OCI-LY3 (cell line): ENCODE measurements around the gene TOR4A.

ENCODE experiments used
- H2AFZ ChIP-seq: fragments of 200-600, 300-600 bp; shearing (Covaris generic); 2 replicates; pipeline ENCODE4 v1.6.0; 2014; ENCODE audit warnings: antibody characterized with exemption, low read depth, low read length
- H3K27ac ChIP-seq: fragments of 200-600, 300-600 bp; sonication (generic); 2 replicates; pipeline ENCODE4 v1.5.1; 2014; ENCODE audit warnings: mild to moderate bottlenecking, low read length, moderate library complexity, mixed read lengths
- H3K27me3 ChIP-seq: fragments of 200-600, 300-600 bp; sonication (generic); 2 replicates; pipeline ENCODE4 v1.6.1; 2014; ENCODE audit warnings: low read depth, low read length, mixed read lengths
- H3K36me3 ChIP-seq: fragments of 200-600, 300-600 bp; sonication (generic); replicated peaks from 2 replicates; pipeline ENCODE3; 2014; ENCODE audit warnings: low read depth, low read length, mixed read lengths
- H3K4me1 ChIP-seq: fragments of 300-600, 200-600 bp; sonication (generic); 2 replicates; pipeline ENCODE4 v1.6.1; 2014; ENCODE audit warnings: low read length, mixed read lengths
- H3K4me2 ChIP-seq: fragments of 200-600, 300-600 bp; sonication (generic); 2 replicates; pipeline ENCODE4 v1.6.1; 2014; ENCODE audit warnings: low read length, mixed read lengths
- H3K4me3 ChIP-seq: fragments of 300-600, 200-600 bp; sonication (generic); 2 replicates; pipeline ENCODE4 v1.5.1; 2014; ENCODE audit warnings: antibody characterized with exemption, mild to moderate bottlenecking, low read length, moderate library complexity
- H3K79me2 ChIP-seq: fragments of 300-600, 200-600 bp; shearing (Covaris generic); 2 replicates; pipeline ENCODE4 v1.6.1; 2014; ENCODE audit warnings: mild to moderate bottlenecking, low read length, mixed read lengths
- H3K9ac ChIP-seq: fragments of 300-600, 200-600 bp; shearing (Covaris generic); 2 replicates; pipeline ENCODE4 v1.6.0; 2014; ENCODE audit warnings: mild to moderate bottlenecking, low read length, moderate library complexity
- H3K9me3 ChIP-seq: fragments of 200-600, 300-600 bp; shearing (Covaris generic); 2 replicates; pipeline ENCODE4 v1.6.1; 2014; ENCODE audit warnings: low read length, mixed read lengths; ENCODE audit not compliant: insufficient read depth
- H4K20me1 ChIP-seq: fragments of 200-600, 300-600 bp; sonication (generic); 2 replicates; pipeline ENCODE4 v1.6.1; 2016; ENCODE audit warnings: low read length, mixed read lengths; ENCODE audit not compliant: insufficient read depth
- EZH2phosphoT487 ChIP-seq: fragments of 200-600 bp; shearing (Covaris generic); IDR thresholded peaks from 2 replicates; pipeline ENCODE4 v1.6.1; 2018; ENCODE audit warnings: antibody characterized with exemption, mixed run types, low read depth
- TF ChIP-seq, protein P1 (sequence below): fragments of 200-600, 300-600 bp; sonication (generic); IDR thresholded peaks from 2 replicates; pipeline ENCODE4 v1.5.1; 2014; ENCODE audit warnings: antibody characterized with exemption, low read length, low read depth

The TOR4A gene

DNA sequence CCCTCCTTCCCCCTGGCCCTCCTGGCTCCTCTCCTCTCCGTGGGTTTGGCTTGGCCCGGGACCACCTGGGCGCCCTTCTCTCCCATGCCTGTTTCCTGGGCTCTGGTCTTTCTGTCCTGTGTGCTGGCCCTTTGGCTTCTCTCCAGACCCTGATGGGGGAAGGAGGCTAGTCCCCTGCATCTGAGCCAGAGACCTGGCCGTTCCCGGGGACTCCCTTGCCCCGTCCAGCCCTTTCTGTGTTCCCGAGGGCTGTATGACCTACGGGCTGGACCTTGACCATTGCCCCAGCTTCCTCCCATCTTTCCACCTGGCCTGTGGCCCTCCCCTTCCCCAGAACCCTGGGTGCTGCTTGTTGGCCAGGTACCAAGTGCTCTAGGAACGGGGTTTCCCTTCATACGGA is 14.0 kb upstream of the TOR4A start:
- Histone ChIP-seq H2AFZ (no peak overlapping the region), H3K9ac (no peak overlapping the region), H3K4me2 (no peak overlapping the region), H3K36me3 (peaks cover 26% of the 10 kb centered on the region), H3K4me3 (no peak overlapping the region), H3K4me1 (no peaks in the 10 kb centered on the region), H4K20me1 (no peaks in the 10 kb centered on the region), H3K79me2 (0 out of 2 replicates have a peak, but pooled peaks cover 3% of the 10 kb centered on the region), H3K9me3 (no peaks in the 10 kb centered on the region), H3K27me3 (no peaks in the 10 kb centered on the region), H3K27ac (no peak overlapping the region)
- no peak for TF ChIP-seq EZH2phosphoT487
- TF ChIP-seq, protein P1, sequence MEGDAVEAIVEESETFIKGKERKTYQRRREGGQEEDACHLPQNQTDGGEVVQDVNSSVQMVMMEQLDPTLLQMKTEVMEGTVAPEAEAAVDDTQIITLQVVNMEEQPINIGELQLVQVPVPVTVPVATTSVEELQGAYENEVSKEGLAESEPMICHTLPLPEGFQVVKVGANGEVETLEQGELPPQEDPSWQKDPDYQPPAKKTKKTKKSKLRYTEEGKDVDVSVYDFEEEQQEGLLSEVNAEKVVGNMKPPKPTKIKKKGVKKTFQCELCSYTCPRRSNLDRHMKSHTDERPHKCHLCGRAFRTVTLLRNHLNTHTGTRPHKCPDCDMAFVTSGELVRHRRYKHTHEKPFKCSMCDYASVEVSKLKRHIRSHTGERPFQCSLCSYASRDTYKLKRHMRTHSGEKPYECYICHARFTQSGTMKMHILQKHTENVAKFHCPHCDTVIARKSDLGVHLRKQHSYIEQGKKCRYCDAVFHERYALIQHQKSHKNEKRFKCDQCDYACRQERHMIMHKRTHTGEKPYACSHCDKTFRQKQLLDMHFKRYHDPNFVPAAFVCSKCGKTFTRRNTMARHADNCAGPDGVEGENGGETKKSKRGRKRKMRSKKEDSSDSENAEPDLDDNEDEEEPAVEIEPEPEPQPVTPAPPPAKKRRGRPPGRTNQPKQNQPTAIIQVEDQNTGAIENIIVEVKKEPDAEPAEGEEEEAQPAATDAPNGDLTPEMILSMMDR, result no peak

DNA sequence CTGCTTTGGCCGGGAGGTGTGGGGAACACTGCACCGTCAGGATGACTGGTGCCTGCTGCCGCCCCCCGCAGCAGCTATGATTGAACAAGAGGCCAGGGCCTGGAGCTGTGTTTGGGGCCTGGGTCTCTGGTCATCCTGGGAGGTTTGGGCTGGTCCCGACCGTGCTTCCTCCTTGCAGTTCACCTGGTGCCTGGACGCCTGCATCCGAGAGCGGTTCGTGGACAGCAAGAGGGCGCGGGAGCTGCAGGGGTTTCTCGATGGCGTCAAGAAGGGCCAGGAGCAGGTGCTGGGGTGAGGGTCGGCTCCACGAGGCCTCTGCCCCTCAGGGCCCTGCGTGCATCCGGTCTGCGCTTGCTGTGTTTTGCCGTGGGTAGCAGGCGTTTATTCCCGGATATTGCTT is 13.5 kb upstream of the TOR4A start:
- H3K36me3 ChIP-seq, result peaks cover 27% of the 10 kb centered on the region

DNA sequence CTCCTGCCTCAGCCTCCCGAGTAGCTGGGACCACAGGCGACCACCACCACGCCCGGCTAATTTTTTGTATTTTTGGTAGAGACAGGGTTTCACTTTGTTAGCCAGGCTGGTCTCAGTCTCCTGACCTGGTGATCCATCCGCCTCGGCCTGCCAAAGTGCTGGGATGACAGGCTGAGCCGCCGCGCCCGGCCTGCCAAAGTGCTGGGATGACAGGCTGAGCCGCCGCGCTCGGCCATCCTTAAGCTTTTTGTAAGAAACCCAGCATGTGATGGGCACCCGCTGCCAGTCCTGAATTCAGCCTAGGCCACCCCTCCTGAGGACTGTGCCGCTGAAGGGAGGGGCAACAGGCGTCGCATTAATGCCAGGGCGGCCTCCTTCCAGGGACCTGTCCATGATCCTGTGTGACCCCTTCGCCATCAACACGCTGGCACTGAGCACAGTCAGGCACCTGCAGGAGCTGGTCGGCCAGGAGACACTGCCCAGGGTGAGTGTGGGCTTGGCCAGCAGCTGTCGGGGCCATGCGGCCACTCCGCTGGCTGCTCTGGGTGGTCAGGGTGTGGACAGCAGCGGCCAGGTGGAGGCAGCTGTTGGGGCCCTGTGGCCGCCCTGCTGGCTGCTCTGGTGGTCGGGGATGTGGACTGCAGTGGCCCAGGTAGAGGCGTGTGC is 11.9 kb upstream of the TOR4A start:
- TF ChIP-seq, protein P1, result no peak
- TF ChIP-seq EZH2phosphoT487, result no peak
- no peaks in the 10 kb centered on the region for H3K4me1 ChIP-seq
- no peak overlapping the region for H3K27ac ChIP-seq

More for the DNA sequence above, 13.5 kb upstream of the TOR4A start:
- H3K79me2 ChIP-seq, result no peaks in the 10 kb centered on the region
- H4K20me1 ChIP-seq, result no peaks in the 10 kb centered on the region
- no peak overlapping the region for H2AFZ ChIP-seq
- TF ChIP-seq EZH2phosphoT487, result no peak
- TF ChIP-seq, protein P1, result no peak
- H3K27ac ChIP-seq, result no peak overlapping the region
- no peak overlapping the region for H3K9ac ChIP-seq
- no peaks in the 10 kb centered on the region for H3K4me1 ChIP-seq
- no peaks in the 10 kb centered on the region for H3K9me3 ChIP-seq
- no peak overlapping the region for H3K4me3 ChIP-seq
- H3K4me2 ChIP-seq, result no peak overlapping the region
- H3K27me3 ChIP-seq, result no peaks in the 10 kb centered on the region

DNA sequence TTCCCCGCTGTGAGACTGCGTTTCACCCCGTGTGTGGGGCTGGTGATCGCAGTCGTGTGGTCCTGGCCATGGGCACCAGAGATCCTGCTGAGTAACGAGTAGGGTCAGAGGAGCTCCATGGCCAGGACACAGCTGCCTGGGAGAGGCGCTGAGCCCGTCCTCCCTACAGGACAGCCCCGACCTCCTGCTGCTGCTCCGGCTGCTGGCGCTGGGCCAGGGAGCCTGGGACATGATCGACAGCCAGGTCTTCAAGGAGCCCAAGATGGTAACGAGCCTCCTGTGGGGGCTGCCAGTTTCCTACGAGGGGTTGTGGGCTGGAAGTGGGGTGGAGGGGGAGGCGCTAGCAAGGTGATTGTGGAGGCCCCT is 11.4 kb upstream of the TOR4A start:
- Histone ChIP-seq H4K20me1 (no peaks in the 10 kb centered on the region), H3K4me3 (no peak overlapping the region), H3K9ac (no peak overlapping the region), H3K27me3 (no peaks in the 10 kb centered on the region), H3K79me2 (no peaks in the 10 kb centered on the region), H3K4me1 (no peaks in the 10 kb centered on the region), H3K36me3 (peaks cover 28% of the 10 kb centered on the region), H3K9me3 (no peaks in the 10 kb centered on the region), H3K4me2 (no peak overlapping the region), H3K27ac (no peak overlapping the region), H2AFZ (no peak overlapping the region)
- TF ChIP-seq, protein P1, result no peak
- no peak for TF ChIP-seq EZH2phosphoT487

More for the DNA sequence above, 11.9 kb upstream of the TOR4A start:
- Histone ChIP-seq H3K4me2 (no peak overlapping the region), H3K9ac (no peak overlapping the region), H2AFZ (no peak overlapping the region), H3K4me3 (no peak overlapping the region), H3K27me3 (no peaks in the 10 kb centered on the region), H3K79me2 (no peaks in the 10 kb centered on the region), H3K9me3 (no peaks in the 10 kb centered on the region), H4K20me1 (no peaks in the 10 kb centered on the region), H3K36me3 (peaks cover 28% of the 10 kb centered on the region)
